Body of pancreas (tissue), 4 donors: ENCODE measurements around the gene KRT35. TPM values are rescaled to one million over a fixed set of nuclear protein-coding genes. Genes with fewer than 3 reads are reported as not detected.

Source experiments
- ATAC-seq: fragments of 150-250 bp; one replicate; pipeline ENCODE4 v1.9.1; 2016
- DNase-seq, 4 donors: peaks; one replicate each; pipeline ENCODE4 v3.0.0-alpha.2; 2019
- H3K27ac ChIP-seq, 4 donors: fragments of 200-600 bp; sonication (generic); 1 replicate in 3 of 4; 2 replicates in 1 of 4; pipeline versions ENCODE4 v1.5.1 to v1.6.1; 2016 to 2019; ENCODE audit warnings: mild to moderate bottlenecking in 1 of 4, mixed read lengths in 1 of 4, moderate library complexity in 1 of 4
- H3K27me3 ChIP-seq, 2 donors: fragments of 200-600 bp; sonication (generic); one replicate each; pipeline ENCODE4 v1.6.0; 2016; ENCODE audit warnings: mild to moderate bottlenecking in 1 of 2
- H3K36me3 ChIP-seq, 2 donors: fragments of 200-600 bp; sonication (generic); replicated peaks in 1 of 2; 2 replicates each; pipeline ENCODE4 v1.5.1; 2016; ENCODE audit warnings: low read depth in 2 of 2; ENCODE audit not compliant: insufficient read depth in 1 of 2
- H3K4me1 ChIP-seq: fragments of 200-600 bp; sonication (generic); one replicate; pipeline ENCODE4 v1.6.0; 2016
- H3K4me3 ChIP-seq, 2 donors: fragments of 200-600 bp; sonication (generic); 1 replicate in 1 of 2; 2 replicates in 1 of 2; pipeline ENCODE4 v1.5.1; 2016 to 2019
- H3K9me3 ChIP-seq, 3 donors: fragments of 200-600 bp; sonication (generic); 1 replicate in 2 of 3; 2 replicates in 1 of 3; pipeline ENCODE4 v1.5.1; 2016
- POLR2A ChIP-seq, 3 donors: fragments of 450-650 bp; IDR thresholded peaks; one replicate each; pipeline ENCODE4 v1.6.1; 2016; ENCODE audit warnings: antibody characterized with exemption in 3 of 3, mild to moderate bottlenecking in 2 of 3
- WGBS, 2 donors: methylation state at CpG; one replicate each; pipeline ENCODE4 v1.1.5; 2017; 5-methylcytosine and 5-hydroxymethylcytosine counted together
- intact Hi-C: fragments of 100-400 bp; cut with DNase I; formaldehyde crosslinking; loops from one replicate; pipeline ENCODE4 v1.15.1; 2023
- total RNA-seq, 2 donors: library from RNA; depleted of rRNA; stranded (reverse); fragments of >200 nt; gene quantifications; one replicate each; pipeline ENCODE4 v1.1.0, GENCODE V29; 2016
- TF ChIP-seq, protein P1 (sequence below), 7 experiments: fragments of 450-650 bp in 4 of 7; fragments of 200-600 bp in 3 of 7; sonication (generic) in 3 of 7; IDR thresholded peaks; one replicate each; pipeline ENCODE4 v1.5.1; 2016 to 2019; ENCODE audit warnings: antibody characterized with exemption in 7 of 7

Gene KRT35
- total RNA-seq, 2 donors from 2014 or later, result not detected

GRCh38 chr17:41512546-41513167 is 31.7 kb upstream of the KRT35 start:
- intact Hi-C loops, result no loop called here
- WGBS, 2 donors, result 51 to 54% methylated on average over 7 of the region's 7 CpGs
- Histone ChIP-seq H3K36me3 (no peaks in the 10 kb centered on the region), H3K4me1 (no peaks in the 10 kb centered on the region), H3K27ac (no peak overlapping the region), H3K27me3 (no peaks in the 10 kb centered on the region), H3K9me3 (no peaks in the 10 kb centered on the region), H3K4me3 (no peak overlapping the region)
- ATAC-seq (no peak), DNase-seq (no peak)
- TF ChIP-seq POLR2A (IDR thresholded peaks at IDR 0.05), result no peak
- TF ChIP-seq, protein P1, sequence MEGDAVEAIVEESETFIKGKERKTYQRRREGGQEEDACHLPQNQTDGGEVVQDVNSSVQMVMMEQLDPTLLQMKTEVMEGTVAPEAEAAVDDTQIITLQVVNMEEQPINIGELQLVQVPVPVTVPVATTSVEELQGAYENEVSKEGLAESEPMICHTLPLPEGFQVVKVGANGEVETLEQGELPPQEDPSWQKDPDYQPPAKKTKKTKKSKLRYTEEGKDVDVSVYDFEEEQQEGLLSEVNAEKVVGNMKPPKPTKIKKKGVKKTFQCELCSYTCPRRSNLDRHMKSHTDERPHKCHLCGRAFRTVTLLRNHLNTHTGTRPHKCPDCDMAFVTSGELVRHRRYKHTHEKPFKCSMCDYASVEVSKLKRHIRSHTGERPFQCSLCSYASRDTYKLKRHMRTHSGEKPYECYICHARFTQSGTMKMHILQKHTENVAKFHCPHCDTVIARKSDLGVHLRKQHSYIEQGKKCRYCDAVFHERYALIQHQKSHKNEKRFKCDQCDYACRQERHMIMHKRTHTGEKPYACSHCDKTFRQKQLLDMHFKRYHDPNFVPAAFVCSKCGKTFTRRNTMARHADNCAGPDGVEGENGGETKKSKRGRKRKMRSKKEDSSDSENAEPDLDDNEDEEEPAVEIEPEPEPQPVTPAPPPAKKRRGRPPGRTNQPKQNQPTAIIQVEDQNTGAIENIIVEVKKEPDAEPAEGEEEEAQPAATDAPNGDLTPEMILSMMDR (IDR thresholded peaks at IDR 0.05), result no peak

GRCh38 chr17:41511716-41512115 is 30.8 kb upstream of the KRT35 start:
- TF ChIP-seq, protein P1 (IDR thresholded peaks at IDR 0.05), result no peak
- TF ChIP-seq POLR2A (IDR thresholded peaks at IDR 0.05), result no peak
- no peak for ATAC-seq
- 60 to 63% methylated on average over 9 to 10 of the region's 10 CpGs for WGBS, 2 donors
- H3K4me3 ChIP-seq, result no peak overlapping the region
- no peaks in the 10 kb centered on the region for H3K36me3 ChIP-seq
- no peaks in the 10 kb centered on the region for H3K27me3 ChIP-seq
- no peak for DNase-seq
- H3K4me1 ChIP-seq, result no peaks in the 10 kb centered on the region
- no peaks in the 10 kb centered on the region for H3K9me3 ChIP-seq
- intact Hi-C loops, result no loop called here
- H3K27ac ChIP-seq, result no peak overlapping the region

GRCh38 chr17:41511116-41511515 is 30.2 kb upstream of the KRT35 start:
- H3K27ac ChIP-seq, result no peak overlapping the region
- no peaks in the 10 kb centered on the region for H3K36me3 ChIP-seq
- intact Hi-C loops, result no loop called here
- H3K4me1 ChIP-seq, result no peaks in the 10 kb centered on the region
- no peak overlapping the region for H3K4me3 ChIP-seq
- no peak for ATAC-seq
- DNase-seq, result no peak
- no peaks in the 10 kb centered on the region for H3K27me3 ChIP-seq
- 46 to 67% methylated on average over 2 to 4 of the region's 4 CpGs for WGBS, 2 donors
- H3K9me3 ChIP-seq, result no peaks in the 10 kb centered on the region
- TF ChIP-seq POLR2A (IDR thresholded peaks at IDR 0.05), result no peak
- TF ChIP-seq, protein P1 (IDR thresholded peaks at IDR 0.05), result no peak

- H3K4me1 ChIP-seq, result no peaks in the 10 kb centered on the region
- H3K36me3 ChIP-seq, result no peaks in the 10 kb centered on the region
- WGBS, 2 donors, result 53 to 56% methylated on average over 7 of the region's 7 CpGs
- no peak overlapping the region for H3K4me3 ChIP-seq
- ATAC-seq (no peak), DNase-seq (no peak)
- H3K27me3 ChIP-seq, result no peaks in the 10 kb centered on the region
- no peak overlapping the region for H3K27ac ChIP-seq
- no peaks in the 10 kb centered on the region for H3K9me3 ChIP-seq
- intact Hi-C loops, result no loop called here
- TF ChIP-seq, protein P1 (IDR thresholded peaks at IDR 0.05), result no peak
- TF ChIP-seq POLR2A (IDR thresholded peaks at IDR 0.05), result no peak
Observed at GRCh38 chr17:41510251-41511065, 29.5 kb upstream of the KRT35 start.
